IgD-negative memory B cell (primary cell): ENCODE measurements around the gene MUS81. TPM values are rescaled to one million over a fixed set of nuclear protein-coding genes. Genes with fewer than 3 reads are reported as not detected.
A peak's percentile ranks its signal among the peaks of the same experiment; 100 is the strongest.

ENCODE experiments used
- H3K27ac Mint-ChIP-seq, 3 donors: one replicate each; pipeline ENCODE4 v1.8.0; 2020 to 2022; ENCODE audit warnings: mild to moderate bottlenecking in 3 of 3, mixed read lengths in 3 of 3, moderate library complexity in 1 of 3
- H3K27me3 Mint-ChIP-seq: one replicate; pipeline ENCODE4 v1.8.0; 2021; ENCODE audit warnings: mixed read lengths
- H3K36me3 Mint-ChIP-seq: one replicate; pipeline ENCODE4 v1.8.0; 2020; ENCODE audit warnings: mild to moderate bottlenecking, mixed read lengths
- H3K4me1 Mint-ChIP-seq, 3 donors: one replicate each; pipeline ENCODE4 v1.8.0; 2020 to 2022; ENCODE audit warnings: mixed read lengths in 3 of 3, mild to moderate bottlenecking in 1 of 3
- H3K4me3 Mint-ChIP-seq, 4 donors: one replicate each; pipeline ENCODE4 v1.8.0; 2020 to 2022; ENCODE audit warnings: mild to moderate bottlenecking in 4 of 4, mixed read lengths in 4 of 4, moderate library complexity in 3 of 4
- H3K9me3 Mint-ChIP-seq, 3 donors: one replicate each; pipeline ENCODE4 v1.8.0; 2020 to 2021; ENCODE audit warnings: mixed read lengths in 3 of 3, mild to moderate bottlenecking in 1 of 3
- polyA plus RNA-seq: library from polyadenylated mRNA; unstranded; fragments of 300-500 nt; fragmentation: Illumina TruSeq; gene quantifications from one replicate; pipeline ENCODE4 v1.2.3, GENCODE V29; 2021

Gene MUS81
- polyA plus RNA-seq, 1 donor from 2014 or later: 38.7 TPM

DNA sequence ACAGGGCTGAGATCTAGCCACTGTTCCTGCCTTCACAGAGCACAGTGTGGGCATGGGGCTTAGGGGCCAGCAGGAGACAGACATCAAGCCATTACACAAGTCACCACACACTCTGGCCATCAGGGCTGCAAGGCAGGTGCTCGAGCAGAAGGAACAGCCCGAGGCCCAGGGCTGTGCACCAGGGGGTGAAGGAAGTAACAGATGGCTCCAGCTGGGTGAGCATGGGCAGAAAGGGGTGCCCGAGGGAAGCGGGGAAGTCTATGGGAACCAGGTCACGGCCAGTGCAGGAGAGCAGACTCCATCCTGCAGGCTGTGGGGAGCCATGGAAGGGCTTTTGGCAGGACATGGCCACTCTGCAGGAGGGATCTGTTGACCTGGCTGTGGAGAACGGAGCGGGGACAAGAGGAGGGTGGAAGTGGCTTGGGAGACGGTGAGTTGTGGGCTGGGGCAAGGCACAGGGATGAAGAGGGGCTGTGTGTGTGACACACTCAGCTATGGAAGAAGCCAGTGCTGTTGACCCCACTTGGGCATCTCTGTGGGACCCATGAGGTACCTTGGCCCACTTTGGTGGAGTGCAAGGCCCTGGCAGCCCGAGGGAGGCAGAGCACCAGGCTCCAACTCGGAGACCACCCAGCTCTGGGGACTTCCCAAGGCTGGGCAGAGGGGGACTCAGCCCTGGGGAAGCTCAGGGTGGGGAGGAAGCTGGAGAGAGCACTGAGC is 55.0 kb downstream of the MUS81 start:
- peak overlapping the region in 1 of 3 donors; percentile 43 for H3K27ac Mint-ChIP-seq
- peak overlapping the region in 3 of 4 donors; percentile 52 to 57 (median 52) for H3K4me3 Mint-ChIP-seq
- no peaks in the 10 kb centered on the region for H3K9me3 Mint-ChIP-seq
- H3K36me3 Mint-ChIP-seq: peaks cover 5% of the 10 kb centered on the region
- peaks cover 14% of the 10 kb centered on the region for H3K27me3 Mint-ChIP-seq
- H3K4me1 Mint-ChIP-seq: peaks cover 10 to 18% (median 14%) of the 10 kb centered on the region in 3 donors

DNA sequence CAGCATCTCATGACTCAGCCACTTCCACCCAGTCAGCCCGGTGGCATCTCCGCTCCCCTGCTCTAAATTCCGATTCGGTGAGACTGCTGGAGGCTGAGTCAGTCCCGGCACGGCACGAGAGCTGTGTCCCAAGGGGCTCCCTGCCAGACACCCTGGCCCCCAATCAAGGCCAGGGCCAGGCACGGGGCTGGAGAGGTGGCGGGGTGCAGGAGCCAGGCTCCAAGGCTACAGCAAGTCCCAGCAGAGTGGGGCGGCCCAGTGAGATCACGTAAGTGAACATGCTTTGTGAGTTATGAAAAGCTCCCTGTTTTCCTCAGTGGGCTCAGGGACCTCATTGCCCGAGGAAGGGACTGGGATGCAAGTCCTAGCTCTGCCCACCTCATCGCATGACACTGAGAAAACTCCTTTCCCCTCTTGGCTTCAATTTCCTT is 55.6 kb downstream of the MUS81 start:
- peaks cover 9% of the 10 kb centered on the region for H3K27me3 Mint-ChIP-seq
- no peak overlapping the region for H3K27ac Mint-ChIP-seq
- peaks cover 5% of the 10 kb centered on the region for H3K36me3 Mint-ChIP-seq
- H3K9me3 Mint-ChIP-seq: no peaks in the 10 kb centered on the region
- H3K4me1 Mint-ChIP-seq: peaks cover 10 to 18% (median 14%) of the 10 kb centered on the region in 3 donors
- peak overlapping the region in 2 of 4 donors; percentile 52 to 57 for H3K4me3 Mint-ChIP-seq

Other genes with a start within 250 kb of the MUS81 start
- gene MAP3K11, start 246.2 kb upstream of the MUS81 start, polyA plus RNA-seq: 26.5 TPM
- 6.8 TPM for gene PCNX3, start 244.7 kb upstream of the MUS81 start, polyA plus RNA-seq
- 253 TPM for gene SIPA1, start 222.3 kb upstream of the MUS81 start, polyA plus RNA-seq
- 66.7 TPM for gene RELA, start 197.5 kb upstream of the MUS81 start, polyA plus RNA-seq
- 62.6 TPM for gene KAT5, start 148.2 kb upstream of the MUS81 start, polyA plus RNA-seq
- gene RNASEH2C, start 139.6 kb upstream of the MUS81 start, polyA plus RNA-seq: 120 TPM
- 17.2 TPM for gene AP5B1, start 79.5 kb upstream of the MUS81 start, polyA plus RNA-seq
- gene OVOL1, start 73.4 kb upstream of the MUS81 start, polyA plus RNA-seq: not detected
- 0.78 TPM for gene SNX32, start 26.5 kb upstream of the MUS81 start, polyA plus RNA-seq
- gene CFL1, start 2.3 kb upstream of the MUS81 start, polyA plus RNA-seq: 2,244 TPM
- 0.29 TPM for gene EFEMP2, start 12.4 kb downstream of the MUS81 start, polyA plus RNA-seq
- gene CTSW, start 19.4 kb downstream of the MUS81 start, polyA plus RNA-seq: 29.2 TPM
- 97.0 TPM for gene FIBP, start 28.0 kb downstream of the MUS81 start, polyA plus RNA-seq
- gene CCDC85B, start 30.2 kb downstream of the MUS81 start, polyA plus RNA-seq: 83.9 TPM
- gene FOSL1, start 40.0 kb downstream of the MUS81 start, polyA plus RNA-seq: 0.79 TPM
- gene C11orf68, start 58.6 kb downstream of the MUS81 start, polyA plus RNA-seq: 61.6 TPM
- 90.7 TPM for gene DRAP1, start 59.0 kb downstream of the MUS81 start, polyA plus RNA-seq
- not detected for gene TSGA10IP, start 85.0 kb downstream of the MUS81 start, polyA plus RNA-seq
- 53.1 TPM for gene SART1, start 101.3 kb downstream of the MUS81 start, polyA plus RNA-seq
- gene EIF1AD, start 141.7 kb downstream of the MUS81 start, polyA plus RNA-seq: 35.8 TPM
- gene BANF1, start 142.1 kb downstream of the MUS81 start, polyA plus RNA-seq: 284 TPM
- gene CST6, start 151.6 kb downstream of the MUS81 start, polyA plus RNA-seq: not detected
- not detected for gene CATSPER1, start 166.0 kb downstream of the MUS81 start, polyA plus RNA-seq
- gene GAL3ST3, start 188.7 kb downstream of the MUS81 start, polyA plus RNA-seq: not detected
- 91.8 TPM for gene SF3B2, start 191.9 kb downstream of the MUS81 start, polyA plus RNA-seq
- 72.9 TPM for gene PACS1, start 209.8 kb downstream of the MUS81 start, polyA plus RNA-seq